ENCODE results near the gene SLC43A1. TPM values are rescaled to one million over a fixed set of nuclear protein-coding genes. Genes with fewer than 3 reads are reported as not detected.

Gene SLC43A1
- total and polyA plus RNA-seq, 2 of the 4 experiments (the other 2 are of a cell fraction) = 10.0 to 17.0 TPM

GRCh38 chr11:57514538-57515331 is 767 bp downstream of the SLC43A1 start:
- H3K4me1 ChIP-seq (ENCODE audit: control insufficient read depth, insufficient read depth, low read length) = no peaks in the 10 kb centered on the region; the same call in 1 of the 2 replicates
- ChIA-PET CTCF (interaction anchor here (0.6 to 3.0 kb wide), 4 partner anchors 12 to 122 kb away, joined by 3 to 17 read pairs (median 9); no protein-coding TSS in a partner anchor), POLR2A (ENCODE audit: unreplicated experiment) (interaction anchor here (0.6 kb wide), 1 partner anchor 250 kb away, joined by 4 read pairs; no protein-coding TSS in a partner anchor)
- intact Hi-C loops (cut with micrococcal nuclease) (no loop called here), dilution Hi-C loops (cut with HindIII; ENCODE audit: low sequenced_read_pairs, unreplicated experiment) (no loop called here), in situ Hi-C loops (cut with MboI; ENCODE audit: low sequenced_read_pairs) (loop anchor here (25.0 kb wide), 1 partner anchor 677 kb away; no protein-coding TSS in a partner anchor)
- no TSS peak for BruUV-seq (replicated peaks)
- H3K36me3 ChIP-seq (ENCODE audit: control insufficient read depth, insufficient read depth, low read length) = peaks cover 4% of the 10 kb centered on the region; the same call in 1 of the 2 replicates
- peak overlapping the region; percentile 96 for H3K23ac ChIP-seq (ENCODE audit: low read depth, low read length)
- peak overlapping the region; percentile 63 for H3K27ac ChIP-seq (ENCODE audit: insufficient read depth, low read length)
- H2AK5ac ChIP-seq (ENCODE audit: low read depth, low read length) = peak overlapping the region; percentile 46; the same call in 1 of the 2 replicates
- H3K79me1 ChIP-seq (ENCODE audit: low read depth in 1 of 2, low read length in 2 of 2) = peaks cover 7 to 24% of the 10 kb centered on the region in 2 experiments; a peak in 3 of 4 replicates
- H4K91ac ChIP-seq (ENCODE audit: insufficient read depth, low read depth, low read length) = peak overlapping the region; percentile 89
- 0% methylated on average over 7 of the region's 57 CpGs; no CpG with 5 or more reads in 1 of the 2 experiments for WGBS, 2 experiments (ENCODE audit: extremely low coverage in 2 of 2, insufficient read length in 1 of 2)
- peak overlapping the region; percentile 90 for H3K9ac ChIP-seq (ENCODE audit: low read depth, low read length)
- H4K20me1 ChIP-seq (ENCODE audit: insufficient read depth, low read length) = peaks cover 7% of the 10 kb centered on the region; the same call in 1 of the 2 replicates
- no peak overlapping the region; the same call in 1 of the 3 replicates for H2BK15ac ChIP-seq (ENCODE audit: low read depth, low read length)
- H4K8ac ChIP-seq (ENCODE audit: low read depth in 2 of 2, low read length in 2 of 2) = peak overlapping the region; percentile 77 to 96; a peak in 3 of 4 replicates
- H2AK9ac ChIP-seq (replicated peaks; ENCODE audit: low read depth, low read length, poor library complexity) = peak overlapping the region; percentile 98
- peak overlapping the region; percentile 94 for H2AFZ ChIP-seq (replicated peaks; ENCODE audit: low read length, poor library complexity)
- H3K9me3 ChIP-seq (ENCODE audit: control insufficient read depth, insufficient read depth, low read length) = no peaks in the 10 kb centered on the region
- H2BK5ac ChIP-seq (ENCODE audit: low read depth, low read length, poor library complexity, severe bottlenecking) = peak overlapping the region; percentile 6
- no peaks in the 10 kb centered on the region for H3K27me3 ChIP-seq (ENCODE audit: control insufficient read depth, insufficient read depth, low read length)
- H3K56ac ChIP-seq (ENCODE audit: extremely low read depth, insufficient read depth, low read length) = peak overlapping the region; percentile 91
- peak overlapping the region; percentile 77 for H3K4ac ChIP-seq (ENCODE audit: low read depth, low read length)
- peak overlapping the region; percentile 42 for H2BK120ac ChIP-seq (ENCODE audit: low read depth, low read length)
- no peaks in the 10 kb centered on the region; the same call in 1 of the 2 replicates for H3K9me1 ChIP-seq (ENCODE audit: insufficient read depth, low read length)
- H3K4me3 ChIP-seq (ENCODE audit: insufficient read depth, low read depth, low read length) = peak overlapping the region; percentile 95
- peak; percentile 24 for DNase-seq
- H3K4me2 ChIP-seq (ENCODE audit: low read depth, low read length) = peak overlapping the region; percentile 91
- TF ChIP-seq MXI1 (IDR thresholded peaks at IDR 0.05; ENCODE audit: borderline replicate concordance, low read depth, low read length) (0 out of 2 replicates have a peak, but pooled peaks have one; percentile 7), ELK1 (IDR thresholded peaks at IDR 0.05; ENCODE audit: borderline replicate concordance, low read depth, low read length) (0 out of 2 replicates have a peak, but pooled peaks have one; percentile 65), MAZ (IDR thresholded peaks at IDR 0.05; ENCODE audit: borderline replicate concordance, low read depth, low read length) (peak; percentile 25; the same call in 1 of the 2 replicates), USF2 (IDR thresholded peaks at IDR 0.05; ENCODE audit: low read depth, low read length) (no peak)
- peak overlapping the region; percentile 28; the same call in 1 of the 2 replicates for H4K5ac ChIP-seq (ENCODE audit: low read depth, low read length)
- peak overlapping the region; percentile 83 for H3K14ac ChIP-seq (replicated peaks; ENCODE audit: low read depth, low read length)
- no peak overlapping the region for H2BK20ac ChIP-seq (ENCODE audit: low read depth, low read length)
- peak; percentile 71 for ATAC-seq (ENCODE audit: low read depth)
- H3K18ac ChIP-seq (ENCODE audit: low read depth, low read length) = peak overlapping the region; percentile 42
